ENCODE measurements around the gene IRX1.

IRX1 gene

GRCh38 chr5:3595006-3595961 is at the start of gene IRX1:
TSS of gene IRX1 (plus strand) at chr5:3595832. CDS start at chr5:3596106, 274 bp downstream.
- peak; percentile 79 for DNase-seq

- no peak for DNase-seq
Observed at GRCh38 chr5:3546028-3546427, 49.6 kb upstream of the IRX1 start.

DNA sequence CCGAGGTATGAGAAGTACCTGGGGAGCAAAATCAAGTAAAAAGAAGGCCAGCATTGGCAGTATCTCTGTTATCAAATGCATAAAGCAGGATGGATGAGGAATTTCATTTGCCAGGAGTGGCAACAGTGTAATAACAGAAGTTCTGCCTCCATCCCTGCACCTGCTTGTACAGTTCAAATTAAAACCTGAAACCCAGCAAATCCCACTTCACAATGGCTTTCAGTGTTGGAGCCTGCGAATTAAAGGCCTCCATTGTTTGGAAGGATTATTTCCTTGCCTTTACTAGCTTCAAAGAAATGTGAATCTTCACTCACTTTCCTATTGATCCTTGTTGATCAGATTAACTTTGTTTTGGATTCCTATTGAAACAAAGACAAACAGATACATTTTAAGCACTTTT is 31.5 kb upstream of the IRX1 start:
- no peak for DNase-seq

GRCh38 chr5:3564827-3565518 is 30.7 kb upstream of the IRX1 start:
- no peak for DNase-seq

DNA sequence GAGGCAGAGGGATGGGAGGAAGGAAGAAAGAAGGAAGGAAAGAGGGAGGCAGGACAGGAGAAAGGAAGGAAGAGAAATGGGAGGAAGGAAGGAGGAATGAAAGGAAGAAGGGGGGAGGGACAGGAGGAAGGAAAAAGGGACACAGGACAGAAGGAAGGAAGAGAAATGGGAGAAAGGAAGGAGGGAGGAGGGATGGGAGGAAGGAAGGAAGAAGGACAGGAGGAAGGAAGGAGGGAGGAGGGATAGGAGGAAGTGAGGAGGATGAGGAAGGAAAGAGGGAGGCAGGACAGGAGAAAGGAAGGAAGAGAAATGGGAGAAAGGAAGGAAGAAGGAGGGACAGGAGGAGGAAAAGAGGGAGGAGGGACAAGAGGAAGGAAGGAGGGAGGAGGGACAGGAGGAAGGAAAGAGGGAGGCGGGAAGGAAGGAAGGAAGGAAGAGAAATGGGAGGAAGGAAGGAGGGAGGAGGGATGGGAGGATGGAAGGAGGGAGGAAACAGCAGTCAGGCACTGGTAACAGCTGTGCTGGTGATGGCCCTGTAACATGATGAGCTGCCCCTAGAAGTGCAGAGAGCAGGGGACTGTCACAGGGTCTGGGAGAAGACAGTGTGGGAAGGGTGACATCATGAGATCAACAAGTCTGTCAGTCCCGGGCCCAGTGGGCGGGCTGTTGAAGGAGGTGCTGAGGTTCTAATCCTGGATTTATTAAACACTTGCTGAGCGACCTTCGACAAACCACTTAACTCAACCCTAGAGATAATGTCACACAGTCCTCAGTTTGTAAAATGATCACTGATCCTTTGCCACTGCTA is 10.7 kb upstream of the IRX1 start:
- DNase-seq, result no peak

DNA sequence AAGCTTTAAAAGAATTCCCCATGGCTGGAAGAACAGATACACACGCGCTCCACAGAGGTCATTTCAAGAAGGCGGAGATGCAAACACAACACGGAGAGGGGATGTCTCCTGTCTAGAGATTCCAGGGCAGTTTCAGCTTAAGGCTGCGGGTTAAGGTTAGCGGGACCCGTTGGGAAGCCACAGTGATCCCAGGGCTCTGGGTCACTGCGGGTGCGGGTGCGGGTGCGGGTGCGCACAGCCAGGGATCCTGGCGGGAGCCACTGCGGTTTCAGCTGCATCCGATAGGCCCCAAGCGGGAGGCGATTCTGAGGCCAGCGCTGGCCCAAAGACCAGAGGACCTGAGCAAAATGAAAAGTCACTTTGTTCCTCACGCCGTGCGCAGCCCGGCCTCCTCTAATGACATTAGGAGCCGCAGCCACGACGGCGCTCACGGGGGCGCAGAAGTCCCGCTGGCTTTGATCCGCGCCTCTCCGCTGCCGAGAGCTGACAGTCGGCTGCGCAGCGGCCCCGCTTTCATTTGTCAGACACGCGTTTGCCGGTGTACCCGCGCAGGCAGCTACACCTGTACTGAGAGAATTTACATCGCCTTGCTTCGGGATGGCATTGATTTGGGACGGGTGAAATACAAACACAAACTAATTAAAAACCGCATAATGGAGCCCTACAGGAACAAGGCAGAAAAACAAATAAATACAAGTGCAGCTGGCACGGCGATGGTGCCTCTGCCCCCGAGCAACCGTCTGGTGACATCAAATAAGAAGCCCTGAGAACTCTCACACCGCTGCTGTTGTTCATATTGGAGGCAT is 5.3 kb upstream of the IRX1 start:
- peak; percentile 82 for DNase-seq

GRCh38 chr5:3590967-3591900 is 4.4 kb upstream of the IRX1 start:
- DNase-seq, result peak; percentile 76

- DNase-seq, result peak; percentile 74
Observed at GRCh38 chr5:3592298-3592697, 3.3 kb upstream of the IRX1 start.

- DNase-seq, result no peak
Observed at GRCh38 chr5:3593771-3594509, 1.7 kb upstream of the IRX1 start.

DNA sequence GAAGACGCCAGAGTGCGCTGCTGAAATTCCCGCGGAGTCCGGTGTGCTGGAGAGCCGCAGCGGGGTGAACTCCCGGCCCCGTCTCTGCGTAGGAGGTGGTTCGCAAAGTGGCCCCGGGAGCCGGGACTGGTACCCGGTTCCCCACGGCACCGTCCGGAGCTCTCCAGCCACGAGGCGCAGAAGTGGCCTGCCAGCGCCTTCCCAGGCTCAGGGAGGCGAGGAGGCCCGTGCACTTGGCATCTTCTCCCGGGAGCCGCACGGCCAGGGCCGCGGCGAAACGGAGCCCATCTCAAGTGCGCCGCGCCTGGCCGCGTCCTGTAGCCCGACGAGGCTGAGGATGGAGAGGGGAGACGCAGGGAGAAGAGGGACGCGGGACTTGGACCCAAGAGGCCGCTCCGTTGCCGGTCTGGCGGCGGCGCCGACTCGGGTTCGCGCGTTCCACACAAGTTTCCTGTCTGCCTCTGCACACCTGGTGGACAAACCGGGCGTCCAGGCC is 1.1 kb upstream of the IRX1 start:
- peak; percentile 86 for DNase-seq

GRCh38 chr5:3596261-3596825 is 711 bp downstream of the IRX1 start:
- peak; percentile 78 for DNase-seq

DNA sequence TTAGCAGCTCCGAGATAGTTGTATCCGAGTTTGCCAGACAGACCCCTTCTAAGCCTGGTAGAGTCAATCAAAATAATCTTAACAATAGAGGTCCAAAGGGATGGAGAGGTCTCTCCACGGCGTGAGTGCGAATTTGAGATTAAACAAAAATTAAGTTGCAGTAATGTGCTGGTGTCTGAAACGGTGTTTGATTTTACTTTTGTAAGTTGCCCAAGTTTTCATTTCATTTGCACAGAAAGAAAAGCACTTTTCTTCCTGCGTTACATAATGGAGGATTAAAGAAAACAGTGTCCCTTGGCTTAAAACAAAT is 1.2 kb downstream of the IRX1 start:
- no peak for DNase-seq

DNA sequence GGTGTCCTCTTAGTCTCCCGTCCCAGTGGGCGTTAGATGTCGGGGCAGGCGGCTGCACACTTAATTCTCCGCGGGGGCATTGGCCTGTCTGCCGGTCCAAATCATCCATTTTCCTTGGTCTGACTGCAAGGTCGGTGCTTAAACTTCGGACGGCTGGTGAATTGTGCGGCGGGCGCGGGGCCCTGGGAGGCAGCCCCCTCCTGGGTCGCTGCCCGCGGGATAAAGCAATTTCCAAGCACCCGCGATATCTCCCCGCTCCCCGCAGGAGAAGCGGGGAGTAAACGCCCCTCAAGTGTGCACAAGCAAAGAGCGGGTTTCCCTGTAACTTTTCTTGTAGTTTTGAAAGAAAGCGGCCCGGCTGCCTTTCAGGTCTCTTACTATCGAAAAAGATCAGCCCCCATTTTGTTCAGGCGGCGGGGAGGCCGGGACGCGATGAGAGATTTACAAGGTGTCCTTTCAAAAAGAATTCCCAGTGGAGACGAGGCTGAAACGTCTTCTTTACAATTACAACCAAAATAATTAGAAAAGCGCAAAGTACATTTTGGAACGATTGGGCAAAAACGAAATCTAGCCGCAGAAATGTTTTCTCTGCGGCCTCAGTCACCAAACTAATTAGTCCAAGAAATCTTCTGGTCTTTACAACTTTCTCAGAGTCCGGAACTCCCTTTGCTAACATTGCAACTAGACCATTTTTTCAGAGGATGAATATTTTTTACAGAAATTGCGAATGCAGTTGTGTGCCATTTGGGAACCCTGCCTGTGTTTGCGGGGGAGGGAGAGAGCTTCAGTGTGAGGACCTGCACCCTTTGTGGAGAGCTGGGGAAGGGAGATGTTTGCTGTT is 1.8 kb downstream of the IRX1 start:
- DNase-seq, result peak; percentile 68

DNA sequence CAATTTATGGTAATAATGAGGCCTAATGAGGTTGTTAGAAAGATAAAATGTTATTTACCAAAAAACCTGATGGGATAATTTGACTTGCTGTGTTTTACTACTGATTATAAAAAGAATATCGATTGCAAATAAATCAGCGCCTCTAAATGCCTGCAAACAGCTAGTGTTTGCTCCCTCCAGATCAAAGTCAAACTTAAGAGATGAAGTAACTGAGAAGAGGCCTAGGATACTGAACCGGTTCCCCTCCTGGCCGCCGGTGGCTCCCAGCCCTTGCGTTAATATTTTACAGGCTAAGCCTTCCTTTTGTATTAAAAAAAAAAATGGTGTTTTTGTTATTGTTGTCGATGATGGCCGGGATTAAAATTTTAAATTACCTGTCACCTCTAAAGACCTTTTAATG is 2.6 kb downstream of the IRX1 start:
- DNase-seq, result no peak

GRCh38 chr5:3598769-3599211 is 3.2 kb downstream of the IRX1 start:
- DNase-seq, result peak; percentile 74

GRCh38 chr5:3599226-3600105 is 3.8 kb downstream of the IRX1 start:
- DNase-seq, result peak; percentile 86

- peak; percentile 63 for DNase-seq
Observed at GRCh38 chr5:3600106-3601060, 4.8 kb downstream of the IRX1 start.
